ENCODE results near the gene DNAJB12.
"Not testable (repeated sequence)": the region's sequence is repeated elsewhere in the genome, so short reads cannot be mapped to it uniquely, and the experiment has no call there.

The DNAJB12 gene

GRCh38 chr10:72354356-72355213, at the start of gene DNAJB12:
DNAJB12 (minus strand) TSS chr10:72354919; CDS start chr10:72354897, 22 bp downstream.
- peak; percentile 97 for DNase-seq (ENCODE audit: low read depth)

GRCh38 chr10:72395581-72395980, 40.9 kb upstream of the DNAJB12 start:
- not testable (repeated sequence) for DNase-seq (ENCODE audit: low read depth)

- DNase-seq (ENCODE audit: low read depth), result no peak
Observed at GRCh38 chr10:72392571-72392970, 37.9 kb upstream of the DNAJB12 start.

GRCh38 chr10:72390764-72391163, 36.0 kb upstream of the DNAJB12 start:
- DNase-seq (ENCODE audit: low read depth), result no peak

- no peak for DNase-seq (ENCODE audit: low read depth)
Observed at GRCh38 chr10:72389716-72390115, 35.0 kb upstream of the DNAJB12 start.

GRCh38 chr10:72389014-72389413, 34.3 kb upstream of the DNAJB12 start:
- no peak for DNase-seq (ENCODE audit: low read depth)

- DNase-seq (ENCODE audit: low read depth), result no peak
Observed at GRCh38 chr10:72388062-72388461, 33.3 kb upstream of the DNAJB12 start.

GRCh38 chr10:72386916-72387586, 32.3 kb upstream of the DNAJB12 start:
- no peak for DNase-seq (ENCODE audit: low read depth)

GRCh38 chr10:72385724-72386123, 31.0 kb upstream of the DNAJB12 start:
- no peak for DNase-seq (ENCODE audit: low read depth)

GRCh38 chr10:72384982-72385381, 30.3 kb upstream of the DNAJB12 start:
- not testable (repeated sequence) for DNase-seq (ENCODE audit: low read depth)

- DNase-seq (ENCODE audit: low read depth), result no peak
Observed at GRCh38 chr10:72379776-72380175, 25.1 kb upstream of the DNAJB12 start.

- DNase-seq (ENCODE audit: low read depth), result peak; percentile 34
Observed at GRCh38 chr10:72379062-72379461, 24.3 kb upstream of the DNAJB12 start.

GRCh38 chr10:72375585-72375984, 20.9 kb upstream of the DNAJB12 start:
- DNase-seq (ENCODE audit: low read depth), result peak; percentile 24

- peak; percentile 28 for DNase-seq (ENCODE audit: low read depth)
Observed at GRCh38 chr10:72375173-72375572, 20.5 kb upstream of the DNAJB12 start.

- no peak for DNase-seq (ENCODE audit: low read depth)
Observed at GRCh38 chr10:72370201-72370722, 15.5 kb upstream of the DNAJB12 start.

- peak; percentile 34 for DNase-seq (ENCODE audit: low read depth)
Observed at GRCh38 chr10:72367301-72367960, 12.7 kb upstream of the DNAJB12 start.

GRCh38 chr10:72365106-72365895, 10.6 kb upstream of the DNAJB12 start:
- no peak for DNase-seq (ENCODE audit: low read depth)

- peak; percentile 93 for DNase-seq (ENCODE audit: low read depth)
Observed at GRCh38 chr10:72364239-72364777, 9.6 kb upstream of the DNAJB12 start.

- no peak for DNase-seq (ENCODE audit: low read depth)
Observed at GRCh38 chr10:72356987-72357386, 2.3 kb upstream of the DNAJB12 start.

GRCh38 chr10:72356115-72356514, 1.4 kb upstream of the DNAJB12 start:
- no peak for DNase-seq (ENCODE audit: low read depth)

GRCh38 chr10:72355214-72355555, 466 bp upstream of the DNAJB12 start:
- no peak for DNase-seq (ENCODE audit: low read depth)

GRCh38 chr10:72353965-72354355, 759 bp downstream of the DNAJB12 start:
- DNase-seq (ENCODE audit: low read depth), result peak; percentile 51

All from iris pigment epithelial cell (primary cell).